Erythroblast (primary cell): ENCODE results near the gene AFMID.

Experiments
- GATA1 ChIP-seq: IDR thresholded peaks from 2 replicates; pipeline ENCODE4 v1.6.1; 2011; ENCODE audit warnings: low read depth, mild to moderate bottlenecking, control low read depth, low read length, moderate library complexity
- POLR2A ChIP-seq: IDR thresholded peaks from 2 replicates; pipeline ENCODE4 v1.6.1; 2011; ENCODE audit warnings: mild to moderate bottlenecking, low read length

GRCh38 chr17:78226055-78226758 lies 39.0 kb downstream of the AFMID start:
- TF ChIP-seq POLR2A (peak; percentile 27), GATA1 (no peak)
